GM12892 (cell line): ENCODE measurements around the gene UXS1.

Experiments
- POLR2A ChIP-seq: IDR thresholded peaks from 2 replicates; pipeline ENCODE4 v1.6.1; 2011; ENCODE audit warnings: low read depth, low read length, control low read depth
- POLR2AphosphoS5 ChIP-seq: IDR thresholded peaks from 2 replicates; pipeline ENCODE4 v1.6.1; 2011; ENCODE audit warnings: low read depth, low read length, control low read depth
- TAF1 ChIP-seq: IDR thresholded peaks from 2 replicates; pipeline ENCODE4 v1.6.1; 2011; ENCODE audit warnings: low read depth, mild to moderate bottlenecking, control low read depth, low read length, borderline replicate concordance

DNA sequence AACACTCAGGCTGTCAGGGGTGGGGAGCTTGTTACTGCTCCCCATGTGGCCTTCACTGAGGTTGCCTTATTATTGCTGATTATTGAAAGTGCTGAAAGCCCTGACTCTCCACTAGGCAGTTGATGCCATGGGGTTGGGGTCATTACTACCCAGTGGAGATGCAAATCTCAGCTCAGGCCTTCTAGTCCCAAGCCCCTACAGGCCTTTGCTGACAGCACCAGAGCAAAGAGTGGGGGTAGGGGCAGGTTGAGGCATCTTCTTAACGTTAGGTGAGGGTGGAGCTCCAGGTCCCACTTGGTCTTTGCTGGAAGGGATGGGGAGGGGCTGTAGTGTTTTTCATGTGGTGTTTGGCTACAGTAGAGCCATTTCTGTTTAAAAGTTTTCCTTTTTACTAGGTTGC lies 104.5 kb downstream of the UXS1 start:
- TF ChIP-seq POLR2AphosphoS5 (no peak), POLR2A (no peak), TAF1 (no peak)
